ENCODE measurements around the gene SELENON. TPM values are rescaled to one million over a fixed set of nuclear protein-coding genes. Genes with fewer than 3 reads are reported as not detected.

Gene SELENON
- total and polyA plus RNA-seq, 12 donors: 8.7 to 105 (median 67.8) TPM

- 86 to 98% (median 89%) methylated on average over 7 to 10 of the region's 10 CpGs for WGBS, 4 donors
- Histone ChIP-seq H3K27me3 (no peaks in the 10 kb centered on the region), H3K36me3 (replicated peaks in 1 of 2) (no peaks in the 10 kb centered on the region), H3K9me3 (replicated peaks in 1 of 3) (no peaks in the 10 kb centered on the region), H3K4me1 (replicated peaks in 1 of 2) (peaks cover 0 to 11% of the 10 kb centered on the region in 2 donors), H3K4me3 (no peak overlapping the region), H3K27ac (peak overlapping the region in 1 of 5 donors; percentile 8)
- no peak for DNase-seq
- TF ChIP-seq CTCF (IDR thresholded peaks at IDR 0.05) (no peak), POLR2A (IDR thresholded peaks at IDR 0.05) (no peak)
- intact Hi-C loops (cut with DNase I): no loop called here
Observed at GRCh38 chr1:25785333-25786067, 14.5 kb upstream of the SELENON start.

- 60 to 67% (median 63%) methylated on average over 11 of the region's 11 CpGs for WGBS, 4 donors
- intact Hi-C loops (cut with DNase I): no loop called here
- Histone ChIP-seq H3K4me1 (replicated peaks in 1 of 2) (peaks cover 0 to 11% of the 10 kb centered on the region in 2 donors), H3K9me3 (replicated peaks in 1 of 3) (no peaks in the 10 kb centered on the region), H3K36me3 (replicated peaks in 1 of 2) (no peaks in the 10 kb centered on the region), H3K27me3 (no peaks in the 10 kb centered on the region), H3K4me3 (no peak overlapping the region), H3K27ac (no peak overlapping the region)
- TF ChIP-seq CTCF (IDR thresholded peaks at IDR 0.05) (no peak), POLR2A (IDR thresholded peaks at IDR 0.05) (no peak)
- no peak for DNase-seq
Observed at GRCh38 chr1:25786887-25787759, 12.9 kb upstream of the SELENON start.

- Histone ChIP-seq H3K27me3 (no peaks in the 10 kb centered on the region), H3K4me3 (no peak overlapping the region), H3K4me1 (replicated peaks in 1 of 2) (peaks cover 0 to 11% of the 10 kb centered on the region in 2 donors), H3K36me3 (replicated peaks in 1 of 2) (no peaks in the 10 kb centered on the region), H3K27ac (no peak overlapping the region), H3K9me3 (replicated peaks in 1 of 3) (no peaks in the 10 kb centered on the region)
- intact Hi-C loops (cut with DNase I): no loop called here
- DNase-seq: no peak
- no peak for TF ChIP-seq CTCF (IDR thresholded peaks at IDR 0.05)
- no peak for TF ChIP-seq POLR2A (IDR thresholded peaks at IDR 0.05)
- WGBS, 4 donors: 88 to 93% (median 93%) methylated on average over 5 of the region's 5 CpGs
Observed at GRCh38 chr1:25787760-25788166, 12.2 kb upstream of the SELENON start.

- H3K27ac ChIP-seq: no peak overlapping the region
- intact Hi-C loops (cut with DNase I): loop anchor here in 1 of 2 donors (10.0 kb wide), 1 partner anchor 86 kb away; no protein-coding TSS in a partner anchor
- H3K4me1 ChIP-seq (replicated peaks in 1 of 2): peaks cover 0 to 11% of the 10 kb centered on the region in 2 donors
- TF ChIP-seq CTCF (IDR thresholded peaks at IDR 0.05) (no peak), POLR2A (IDR thresholded peaks at IDR 0.05) (no peak)
- H3K27me3 ChIP-seq: no peaks in the 10 kb centered on the region
- 87 to 91% (median 90%) methylated on average over 6 of the region's 6 CpGs for WGBS, 4 donors
- H3K9me3 ChIP-seq (replicated peaks in 1 of 3): no peaks in the 10 kb centered on the region
- no peak for DNase-seq
- no peaks in the 10 kb centered on the region for H3K36me3 ChIP-seq (replicated peaks in 1 of 2)
- no peak overlapping the region for H3K4me3 ChIP-seq
Observed at GRCh38 chr1:25790472-25790871, 9.5 kb upstream of the SELENON start.

Data from adrenal gland (tissue), 12 donors.